Measurements from ENCODE around the gene PRUNE1. TPM values are rescaled to one million over a fixed set of nuclear protein-coding genes. Genes with fewer than 3 reads are reported as not detected.

The PRUNE1 gene
- total and polyA plus RNA-seq, 2 of the 4 experiments (the other 2 are of a cell fraction) = 7.9 to 9.4 TPM

DNA sequence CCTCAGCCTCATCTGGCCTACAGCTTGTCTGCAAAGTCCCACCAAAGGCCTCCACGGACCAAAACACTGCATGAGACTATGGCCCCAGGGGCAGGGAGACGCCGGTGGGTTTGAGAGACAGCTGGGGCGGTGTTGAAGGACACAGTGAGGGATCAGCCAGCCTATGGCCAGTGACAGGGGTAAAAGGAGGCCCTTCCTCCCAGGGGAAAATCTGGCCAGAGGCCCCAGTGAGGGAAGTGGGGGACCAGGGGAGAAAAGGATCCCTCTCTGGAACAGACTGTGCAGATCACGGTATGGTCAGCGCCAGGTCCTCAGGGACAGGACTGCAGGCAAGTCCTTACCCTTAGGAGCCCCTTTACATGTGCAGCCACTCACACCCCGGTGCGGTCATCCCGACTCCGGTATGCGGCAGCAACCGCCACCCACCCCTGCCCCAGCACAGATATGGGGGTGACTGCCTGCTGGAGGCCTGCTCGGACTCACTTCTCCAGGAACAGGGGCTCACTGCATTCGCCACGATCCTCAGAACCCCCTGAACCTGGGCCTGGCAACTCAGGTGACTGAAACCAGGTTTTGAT is 34.9 kb upstream of the PRUNE1 start:
- ChIA-PET POLR2A (ENCODE audit: unreplicated experiment) (interaction anchor here (0.6 kb wide), 1 partner anchor 243 kb away, joined by 4 read pairs; no protein-coding TSS in a partner anchor), CTCF (no interaction called here)
- peak overlapping the region; percentile 54 for H3K56ac ChIP-seq (ENCODE audit: extremely low read depth, insufficient read depth, low read length)
- H3K79me1 ChIP-seq (ENCODE audit: low read depth in 1 of 2, low read length in 2 of 2) = peaks cover 8 to 56% of the 10 kb centered on the region in 2 experiments; a peak in 2 of 4 replicates
- peaks cover 36% of the 10 kb centered on the region for H3K4me1 ChIP-seq (ENCODE audit: control insufficient read depth, insufficient read depth, low read length)
- ATAC-seq (ENCODE audit: low read depth) = peak; percentile 8; the same call in 1 of the 2 replicates
- H3K9ac ChIP-seq (ENCODE audit: low read depth, low read length) = peak overlapping the region; percentile 94
- H3K4ac ChIP-seq (ENCODE audit: low read depth, low read length) = peak overlapping the region; percentile 93
- no peak overlapping the region for H2BK20ac ChIP-seq (ENCODE audit: low read depth, low read length)
- H3K9me1 ChIP-seq (ENCODE audit: insufficient read depth, low read length) = peaks cover 36% of the 10 kb centered on the region
- no peak overlapping the region for H2BK15ac ChIP-seq (ENCODE audit: low read depth, low read length)
- peak overlapping the region; percentile 56 for H4K5ac ChIP-seq (ENCODE audit: low read depth, low read length)
- no TSS peak for BruUV-seq (replicated peaks)
- intact Hi-C loops (cut with micrococcal nuclease) (no loop called here), in situ Hi-C loops (cut with MboI; ENCODE audit: low sequenced_read_pairs) (loop anchor here (10.0 kb wide), 1 partner anchor 61 kb away; the partner anchor contains the start of gene BNIPL), dilution Hi-C loops (cut with HindIII; ENCODE audit: low sequenced_read_pairs, unreplicated experiment) (no loop called here)
- DNase-seq = no peak
- H3K4me3 ChIP-seq (ENCODE audit: insufficient read depth, low read depth, low read length) = peak overlapping the region; percentile 64
- peaks cover 6% of the 10 kb centered on the region for H3K36me3 ChIP-seq (ENCODE audit: control insufficient read depth, insufficient read depth, low read length)
- H3K4me2 ChIP-seq (ENCODE audit: low read depth, low read length) = peak overlapping the region; percentile 96
- H4K91ac ChIP-seq (ENCODE audit: insufficient read depth, low read depth, low read length) = peak overlapping the region; percentile 81
- H2AK9ac ChIP-seq (replicated peaks; ENCODE audit: low read depth, low read length, poor library complexity) = peak overlapping the region; percentile 98
- H3K27ac ChIP-seq (ENCODE audit: insufficient read depth, low read length) = peak overlapping the region; percentile 86
- TF ChIP-seq RFX5 (IDR thresholded peaks at IDR 0.05; ENCODE audit: low read depth, low read length) = no peak
- TF ChIP-seq, protein P1, sequence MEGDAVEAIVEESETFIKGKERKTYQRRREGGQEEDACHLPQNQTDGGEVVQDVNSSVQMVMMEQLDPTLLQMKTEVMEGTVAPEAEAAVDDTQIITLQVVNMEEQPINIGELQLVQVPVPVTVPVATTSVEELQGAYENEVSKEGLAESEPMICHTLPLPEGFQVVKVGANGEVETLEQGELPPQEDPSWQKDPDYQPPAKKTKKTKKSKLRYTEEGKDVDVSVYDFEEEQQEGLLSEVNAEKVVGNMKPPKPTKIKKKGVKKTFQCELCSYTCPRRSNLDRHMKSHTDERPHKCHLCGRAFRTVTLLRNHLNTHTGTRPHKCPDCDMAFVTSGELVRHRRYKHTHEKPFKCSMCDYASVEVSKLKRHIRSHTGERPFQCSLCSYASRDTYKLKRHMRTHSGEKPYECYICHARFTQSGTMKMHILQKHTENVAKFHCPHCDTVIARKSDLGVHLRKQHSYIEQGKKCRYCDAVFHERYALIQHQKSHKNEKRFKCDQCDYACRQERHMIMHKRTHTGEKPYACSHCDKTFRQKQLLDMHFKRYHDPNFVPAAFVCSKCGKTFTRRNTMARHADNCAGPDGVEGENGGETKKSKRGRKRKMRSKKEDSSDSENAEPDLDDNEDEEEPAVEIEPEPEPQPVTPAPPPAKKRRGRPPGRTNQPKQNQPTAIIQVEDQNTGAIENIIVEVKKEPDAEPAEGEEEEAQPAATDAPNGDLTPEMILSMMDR (conservative IDR thresholded peaks at IDR 0.05; ENCODE audit: low read depth, low read length) = no peak
- no peak for TF ChIP-seq SMC3 (IDR thresholded peaks at IDR 0.05; ENCODE audit: low read depth, low read length)
- TF ChIP-seq MAZ (IDR thresholded peaks at IDR 0.05; ENCODE audit: borderline replicate concordance, low read depth, low read length) = no peak
- TF ChIP-seq RAD21 (IDR thresholded peaks at IDR 0.05; ENCODE audit: low read length) = no peak
- peak; percentile 21; the same call in 1 of the 2 replicates for TF ChIP-seq MXI1 (IDR thresholded peaks at IDR 0.05; ENCODE audit: borderline replicate concordance, low read depth, low read length)
- TF ChIP-seq POLR2A (IDR thresholded peaks at IDR 0.05; ENCODE audit: low read depth, low read length) = no peak
- TF ChIP-seq FOS (IDR thresholded peaks at IDR 0.05; ENCODE audit: low read depth, low read length) = no peak
- H3K23ac ChIP-seq (ENCODE audit: low read depth, low read length) = peak overlapping the region; percentile 97
- H2BK120ac ChIP-seq (ENCODE audit: low read depth, low read length) = peak overlapping the region; percentile 47; the same call in 1 of the 2 replicates
- peak overlapping the region; percentile 74 for H2BK5ac ChIP-seq (ENCODE audit: low read depth, low read length, poor library complexity, severe bottlenecking)
- H3K9me3 ChIP-seq (ENCODE audit: control insufficient read depth, insufficient read depth, low read length) = no peaks in the 10 kb centered on the region
- peak overlapping the region; percentile 80 to 81; a peak in 2 of 4 replicates for H4K8ac ChIP-seq (ENCODE audit: low read depth in 2 of 2, low read length in 2 of 2)
- H3K27me3 ChIP-seq (ENCODE audit: control insufficient read depth, insufficient read depth, low read length) = no peaks in the 10 kb centered on the region
- H3K18ac ChIP-seq (ENCODE audit: low read depth, low read length) = peak overlapping the region; percentile 16; the same call in 1 of the 2 replicates
- H3K14ac ChIP-seq (replicated peaks; ENCODE audit: low read depth, low read length) = peak overlapping the region; percentile 82
- peaks cover 53% of the 10 kb centered on the region for H4K20me1 ChIP-seq (ENCODE audit: insufficient read depth, low read length)
- 0% methylated on average over 4 of the region's 15 CpGs; no CpG with 5 or more reads in 1 of the 2 experiments for WGBS, 2 experiments (ENCODE audit: extremely low coverage in 2 of 2, insufficient read length in 1 of 2)
- peak overlapping the region; percentile 89 for H2AFZ ChIP-seq (replicated peaks; ENCODE audit: low read length, poor library complexity)
- peak overlapping the region; percentile 94 for H2AK5ac ChIP-seq (ENCODE audit: low read depth, low read length)

Data from IMR-90 (cell line).